GM06990 (cell line): ENCODE measurements around the gene PDE6C.
A peak's percentile ranks its signal among the peaks of the same experiment; 100 is the strongest.

Source experiments
- DNase-seq: peaks from one replicate; pipeline ENCODE4 v3.0.0-alpha.2; 2011; ENCODE audit not compliant: insufficient read length; ENCODE audit errors: extremely low read depth
- H3K27me3 ChIP-seq: replicated peaks from 2 replicates; pipeline ENCODE4 v1.6.0; 2011; ENCODE audit warnings: low read length; ENCODE audit not compliant: control insufficient read depth, insufficient read depth
- H3K36me3 ChIP-seq: 2 replicates; pipeline ENCODE4 v1.5.1; 2011; ENCODE audit warnings: low read length; ENCODE audit not compliant: control insufficient read depth, insufficient read depth
- H3K4me3 ChIP-seq: replicated peaks from 2 replicates; pipeline ENCODE4 v1.5.1; 2011; ENCODE audit warnings: low read depth, mild to moderate bottlenecking, control low read depth, low read length
- TF ChIP-seq, protein P1 (sequence below): IDR thresholded peaks from 2 replicates; pipeline ENCODE4 v1.5.1; 2011; ENCODE audit warnings: low read length, control low read depth, mild to moderate bottlenecking, inconsistent platforms; ENCODE audit not compliant: insufficient read depth, poor library complexity, severe bottlenecking

Gene PDE6C

DNA sequence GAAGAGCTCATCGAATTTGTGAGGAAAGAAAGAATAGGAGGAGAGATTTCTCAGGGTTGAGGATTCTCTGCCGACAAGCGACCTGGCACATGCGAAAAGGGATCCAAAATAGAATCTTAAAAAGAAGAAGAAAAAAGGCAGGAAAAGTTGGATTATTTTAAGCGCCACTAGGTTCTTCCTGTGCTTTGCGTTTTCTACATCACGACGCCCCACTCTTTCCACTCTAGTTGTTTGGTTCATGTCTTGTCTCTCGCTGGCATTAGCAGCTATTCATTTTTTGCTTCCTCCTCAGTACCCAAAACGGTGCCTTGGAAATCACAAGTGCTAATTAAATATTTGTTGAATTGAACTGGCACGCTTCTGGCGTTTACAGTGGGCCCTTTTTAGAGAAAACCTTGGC is 90.7 kb downstream of the PDE6C start:
- peak overlapping the region; percentile 93 for H3K4me3 ChIP-seq
- TF ChIP-seq, protein P1, sequence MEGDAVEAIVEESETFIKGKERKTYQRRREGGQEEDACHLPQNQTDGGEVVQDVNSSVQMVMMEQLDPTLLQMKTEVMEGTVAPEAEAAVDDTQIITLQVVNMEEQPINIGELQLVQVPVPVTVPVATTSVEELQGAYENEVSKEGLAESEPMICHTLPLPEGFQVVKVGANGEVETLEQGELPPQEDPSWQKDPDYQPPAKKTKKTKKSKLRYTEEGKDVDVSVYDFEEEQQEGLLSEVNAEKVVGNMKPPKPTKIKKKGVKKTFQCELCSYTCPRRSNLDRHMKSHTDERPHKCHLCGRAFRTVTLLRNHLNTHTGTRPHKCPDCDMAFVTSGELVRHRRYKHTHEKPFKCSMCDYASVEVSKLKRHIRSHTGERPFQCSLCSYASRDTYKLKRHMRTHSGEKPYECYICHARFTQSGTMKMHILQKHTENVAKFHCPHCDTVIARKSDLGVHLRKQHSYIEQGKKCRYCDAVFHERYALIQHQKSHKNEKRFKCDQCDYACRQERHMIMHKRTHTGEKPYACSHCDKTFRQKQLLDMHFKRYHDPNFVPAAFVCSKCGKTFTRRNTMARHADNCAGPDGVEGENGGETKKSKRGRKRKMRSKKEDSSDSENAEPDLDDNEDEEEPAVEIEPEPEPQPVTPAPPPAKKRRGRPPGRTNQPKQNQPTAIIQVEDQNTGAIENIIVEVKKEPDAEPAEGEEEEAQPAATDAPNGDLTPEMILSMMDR = no peak
- H3K36me3 ChIP-seq = no peaks in the 10 kb centered on the region
- no peak for DNase-seq
- H3K27me3 ChIP-seq = no peaks in the 10 kb centered on the region

DNA sequence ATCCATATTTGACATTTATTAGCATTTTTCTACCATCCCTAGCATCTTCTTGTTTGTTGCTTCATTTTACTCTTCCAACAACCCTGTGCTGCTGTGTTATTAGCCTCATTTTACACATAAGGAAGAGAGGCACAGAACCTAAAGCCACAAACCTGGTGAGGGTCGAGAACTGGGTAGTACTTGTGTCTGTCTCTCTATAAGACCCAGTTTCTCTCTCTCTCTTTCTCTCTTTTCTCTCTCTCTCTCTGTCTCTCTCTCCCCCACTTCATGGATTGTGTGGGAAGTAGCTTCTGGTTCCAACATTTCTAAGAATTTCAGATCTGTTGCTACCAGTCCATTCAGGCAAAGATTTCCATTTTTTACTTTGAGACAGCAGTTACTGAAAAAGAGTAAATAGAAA is 91.5 kb downstream of the PDE6C start:
- Histone ChIP-seq H3K27me3 (no peaks in the 10 kb centered on the region), H3K4me3 (no peak overlapping the region), H3K36me3 (no peaks in the 10 kb centered on the region)
- no peak for DNase-seq
- TF ChIP-seq, protein P1 = no peak

DNA sequence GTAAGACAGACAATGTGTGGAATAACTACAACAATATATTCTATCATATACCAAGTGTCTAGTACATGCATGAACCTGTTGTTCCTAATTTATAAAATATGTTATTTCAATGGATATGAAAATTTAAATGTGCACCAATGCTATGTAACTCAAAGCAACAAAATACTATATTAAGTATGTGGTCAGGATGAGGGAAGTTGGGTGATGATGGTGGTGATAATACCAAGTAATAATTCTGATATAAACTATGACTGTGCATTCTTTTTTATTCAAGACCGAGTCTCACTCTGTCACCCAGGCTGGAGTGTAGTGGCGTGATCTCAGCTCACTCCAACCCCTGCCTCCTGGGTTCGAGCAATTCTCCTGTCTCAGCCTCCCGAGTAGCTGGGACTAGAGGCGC is 92.1 kb downstream of the PDE6C start:
- DNase-seq = no peak
- Histone ChIP-seq H3K4me3 (no peak overlapping the region), H3K36me3 (no peaks in the 10 kb centered on the region), H3K27me3 (no peaks in the 10 kb centered on the region)
- TF ChIP-seq, protein P1 = no peak

DNA sequence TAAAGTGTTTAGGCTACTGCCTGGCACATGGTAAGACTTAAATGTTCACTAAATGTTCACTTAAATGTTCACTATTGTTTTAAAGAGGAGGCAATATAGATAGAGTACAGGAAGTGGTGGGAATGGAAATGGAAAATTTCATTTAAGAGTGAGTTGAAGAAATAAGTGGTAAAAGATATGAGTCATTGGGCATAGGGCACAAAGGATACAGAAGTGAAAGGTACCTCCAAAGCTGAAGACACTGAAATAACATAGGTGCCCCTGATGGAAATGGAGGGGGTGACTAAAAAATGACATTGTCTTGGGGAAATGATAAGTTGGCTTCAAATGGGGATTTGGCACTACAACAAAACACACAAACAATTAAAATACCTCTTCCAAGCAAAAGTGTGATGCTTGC is 95.3 kb downstream of the PDE6C start:
- Histone ChIP-seq H3K4me3 (no peak overlapping the region), H3K36me3 (no peaks in the 10 kb centered on the region), H3K27me3 (no peaks in the 10 kb centered on the region)
- no peak for DNase-seq
- TF ChIP-seq, protein P1 = no peak

DNA sequence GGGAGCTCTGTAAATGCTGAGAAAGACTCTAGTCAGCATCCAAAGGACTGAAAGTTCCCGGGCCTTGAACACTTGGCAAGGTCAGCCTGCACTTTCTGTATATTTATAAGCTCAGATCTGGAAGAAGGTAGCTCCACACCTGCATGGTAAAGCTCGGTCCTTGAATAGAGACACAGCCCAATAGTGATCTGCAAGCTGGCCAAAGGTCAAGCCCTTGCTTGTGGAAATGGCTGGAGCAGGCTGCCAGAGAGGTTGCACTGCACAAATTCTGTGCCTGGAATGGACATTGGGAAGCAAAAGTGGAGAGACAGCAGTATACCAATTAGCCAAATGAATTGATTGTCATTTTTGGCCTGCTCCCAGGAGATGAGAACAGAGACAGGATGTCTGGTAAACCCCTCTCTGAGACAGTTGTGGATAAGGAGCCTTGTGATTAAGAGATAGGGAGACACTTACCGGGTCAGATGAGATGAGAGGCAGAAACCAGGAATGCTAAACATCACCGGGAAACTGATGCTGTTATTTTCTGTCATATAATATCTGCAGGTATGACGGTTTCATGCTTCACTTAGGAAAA is 98.1 kb downstream of the PDE6C start:
- Histone ChIP-seq H3K36me3 (no peaks in the 10 kb centered on the region), H3K27me3 (no peaks in the 10 kb centered on the region), H3K4me3 (no peak overlapping the region)
- TF ChIP-seq, protein P1 = no peak
- DNase-seq = no peak

DNA sequence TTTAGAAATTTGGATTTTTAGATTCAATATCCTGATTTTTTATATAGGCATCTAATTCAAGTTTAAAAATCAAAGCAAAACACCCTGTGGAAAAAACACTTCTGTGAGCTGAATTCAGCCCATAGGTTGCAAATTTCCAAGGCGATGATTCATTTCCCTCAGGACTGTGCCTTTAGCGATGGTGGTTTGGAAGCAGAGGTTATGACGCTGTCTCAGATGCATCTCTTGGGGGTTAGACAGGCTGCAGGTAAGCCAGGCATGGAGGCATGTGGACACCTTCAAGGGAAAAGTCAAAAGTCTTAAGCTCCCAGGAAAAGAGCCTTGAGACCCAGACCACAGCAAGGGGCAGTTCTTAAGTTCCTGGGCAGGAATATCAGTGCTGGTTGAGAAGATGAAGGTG is 99.6 kb downstream of the PDE6C start:
- Histone ChIP-seq H3K36me3 (no peaks in the 10 kb centered on the region), H3K27me3 (no peaks in the 10 kb centered on the region), H3K4me3 (no peak overlapping the region)
- TF ChIP-seq, protein P1 = no peak
- no peak for DNase-seq
